GM23338 (cell line): ENCODE results near the gene RAPGEF5. TPM values are rescaled to one million over a fixed set of nuclear protein-coding genes. Genes with fewer than 3 reads are reported as not detected.
A peak's percentile ranks its signal among the peaks of the same experiment; 100 is the strongest.

Experiments used
- ATAC-seq: fragments of 200-7000 bp; cut with Tn5 transposase; 3 replicates; pipeline ENCODE4 v1.9.1; 2020
- DNase-seq: peaks from one replicate; pipeline ENCODE4 v3.0.0-alpha.2; 2015; ENCODE audit warnings: low spot score
- H2AFZ ChIP-seq: fragments of 200-600 bp; sonication (generic); 2 replicates; pipeline ENCODE4 v1.8.0; 2016; ENCODE audit warnings: antibody characterized with exemption, mild to moderate bottlenecking, moderate library complexity
- H3F3A ChIP-seq: fragments of 200-600 bp; sonication (generic); replicated peaks from 2 replicates; pipeline ENCODE4 v1.8.0; 2017; ENCODE audit warnings: antibody characterized with exemption, mixed run types, low read depth
- H3K27ac ChIP-seq: fragments of 200-600 bp; sonication (generic); 2 replicates; pipeline ENCODE4 v1.6.1; 2016; ENCODE audit warnings: low read depth
- H3K27me3 ChIP-seq: fragments of 200-600 bp; sonication (generic); 2 replicates; pipeline ENCODE4 v1.8.0; 2016; ENCODE audit warnings: mild to moderate bottlenecking, mixed run types, moderate library complexity; ENCODE audit not compliant: insufficient read depth
- H3K36me3 ChIP-seq: fragments of 200-600 bp; sonication (generic); 2 replicates; pipeline ENCODE4 v1.8.0; 2016; ENCODE audit warnings: mild to moderate bottlenecking; ENCODE audit not compliant: insufficient read depth
- H3K4me1 ChIP-seq: fragments of 200-600 bp; sonication (generic); 2 replicates; pipeline ENCODE4 v1.8.0; 2016; ENCODE audit warnings: mild to moderate bottlenecking, moderate library complexity; ENCODE audit not compliant: insufficient read depth
- H3K4me2 ChIP-seq: fragments of 200-600 bp; sonication (generic); 2 replicates; pipeline ENCODE4 v1.7.1; 2017; ENCODE audit warnings: mixed run types
- H3K4me3 ChIP-seq: fragments of 200-600 bp; sonication (generic); 2 replicates; pipeline ENCODE4 v1.6.1; 2016; ENCODE audit warnings: mixed run types
- H3K79me2 ChIP-seq: fragments of 200-600 bp; sonication (generic); replicated peaks from 2 replicates; pipeline ENCODE4 v1.8.0; 2017; ENCODE audit warnings: mild to moderate bottlenecking; ENCODE audit not compliant: insufficient read depth
- H3K9me2 ChIP-seq: fragments of 200-600 bp; sonication (generic); 2 replicates; pipeline ENCODE4 v1.8.0; 2017; ENCODE audit not compliant: insufficient read depth
- H4K20me1 ChIP-seq: fragments of 200-600 bp; sonication (generic); replicated peaks from 2 replicates; pipeline ENCODE4 v1.8.0; 2017; ENCODE audit warnings: mild to moderate bottlenecking; ENCODE audit not compliant: insufficient read depth
- H3K27ac Mint-ChIP-seq: 2 replicates; pipeline ENCODE4 v1.8.0; 2020; ENCODE audit warnings: inconsistent platforms, mild to moderate bottlenecking, moderate library complexity, mixed read lengths
- H3K27me3 Mint-ChIP-seq: 3 replicates; pipeline ENCODE4 v1.8.0; 2022; ENCODE audit warnings: low read depth, mild to moderate bottlenecking, moderate library complexity, mixed read lengths, inconsistent platforms; ENCODE audit not compliant: insufficient read depth, poor library complexity
- H3K36me3 Mint-ChIP-seq: 3 replicates; pipeline ENCODE4 v1.8.0; 2021; ENCODE audit warnings: low read depth, mild to moderate bottlenecking, inconsistent platforms, moderate library complexity, mixed read lengths
- H3K4me1 Mint-ChIP-seq: 3 replicates; pipeline ENCODE4 v1.8.0; 2020; ENCODE audit warnings: mild to moderate bottlenecking, inconsistent platforms, mixed read lengths
- H3K4me3 Mint-ChIP-seq: 3 replicates; pipeline ENCODE4 v1.8.0; 2021; ENCODE audit warnings: moderate library complexity, mild to moderate bottlenecking, inconsistent platforms, mixed read lengths
- H3K9me3 Mint-ChIP-seq: 3 replicates; pipeline ENCODE4 v1.8.0; 2020; ENCODE audit warnings: moderate library complexity, mild to moderate bottlenecking, inconsistent platforms, mixed read lengths
- CREB1 ChIP-seq: fragments of 250-450 bp; sonication (Bioruptor Pico); IDR thresholded peaks from 2 replicates; pipeline ENCODE4 v1.5.0; 2020; ENCODE audit warnings: low read depth, mild to moderate bottlenecking, moderate library complexity
- CTCF ChIP-seq, 2 experiments: fragments of 200-600 bp in 1 of 2; sonication (generic) in 1 of 2; conservative IDR thresholded peaks; 2 replicates each; pipeline versions ENCODE4 v1.5.1 to v1.6.1; 2016 to 2017; ENCODE audit warnings: antibody characterized with exemption in 2 of 2, low read depth in 2 of 2, mild to moderate bottlenecking in 2 of 2, moderate library complexity in 1 of 2
- EZH2 ChIP-seq: fragments of 200-600 bp; sonication (generic); IDR thresholded peaks from one replicate; pipeline ENCODE4 v1.8.0; 2017; ENCODE audit warnings: antibody characterized with exemption, mild to moderate bottlenecking, low read depth; ENCODE audit not compliant: unreplicated experiment
- EZH2phosphoT487 ChIP-seq: fragments of 200-600 bp; sonication (generic); IDR thresholded peaks from one replicate; pipeline ENCODE4 v1.8.1; 2018; ENCODE audit warnings: antibody characterized with exemption; ENCODE audit not compliant: unreplicated experiment
- JUNB ChIP-seq: IDR thresholded peaks from one replicate; pipeline ENCODE4 v1.6.1; 2016; ENCODE audit warnings: antibody characterized with exemption; ENCODE audit not compliant: unreplicated experiment
- NANOG ChIP-seq: IDR thresholded peaks from 2 replicates; pipeline ENCODE4 v1.6.1; 2016; ENCODE audit warnings: antibody characterized with exemption, borderline replicate concordance
- POLR2AphosphoS5 ChIP-seq: IDR thresholded peaks from 2 replicates; pipeline ENCODE4 v1.6.1; 2016; ENCODE audit warnings: antibody characterized with exemption, low read depth
- REST ChIP-seq: IDR thresholded peaks from one replicate; pipeline ENCODE4 v1.6.1; 2018; ENCODE audit warnings: antibody characterized with exemption; ENCODE audit not compliant: unreplicated experiment
- STAT1 ChIP-seq: IDR thresholded peaks from one replicate; pipeline ENCODE4 v1.6.1; 2016; ENCODE audit warnings: antibody characterized with exemption; ENCODE audit not compliant: unreplicated experiment
- ZNF114 ChIP-seq: fragments of 250-450 bp; sonication (Bioruptor Pico); IDR thresholded peaks from 2 replicates; pipeline ENCODE4 v1.5.0; 2020; ENCODE audit warnings: mild to moderate bottlenecking, moderate library complexity
- ZNF331 ChIP-seq: fragments of 250-450 bp; sonication (Bioruptor Pico); IDR thresholded peaks from 2 replicates; pipeline ENCODE4 v1.5.0; 2020; ENCODE audit warnings: low read depth, mild to moderate bottlenecking, moderate library complexity
- polyA plus RNA-seq: library from polyadenylated mRNA; unstranded; fragments of >200 nt; fragmentation: Nextera tagmentation; extraction: Ambion mirVana; gene quantifications from 2 replicates; pipeline ENCODE4 v1.2.1, GENCODE V29; 2016
- total RNA-seq: library from RNA; depleted of rRNA; stranded (reverse); fragments of >200 nt; shearing (Covaris generic); gene quantifications from 2 replicates; pipeline ENCODE4 v1.2.3, GENCODE V29; 2014

The RAPGEF5 gene
- total and polyA plus RNA-seq, 2 experiments from 2014 or later, result 6.3 to 13.1 TPM

- H3K9me2 ChIP-seq, result no peaks in the 10 kb centered on the region
- DNase-seq (no peak), ATAC-seq (no peak)
- H3K4me3 ChIP-seq, result no peak overlapping the region
- no peaks in the 10 kb centered on the region for H3K36me3 ChIP-seq
- Mint-ChIP-seq H3K36me3 (no peaks in the 10 kb centered on the region), H3K9me3 (no peaks in the 10 kb centered on the region), H3K4me3 (no peak overlapping the region), H3K27me3 (no peaks in the 10 kb centered on the region), H3K27ac (no peak overlapping the region), H3K4me1 (peaks cover 41% of the 10 kb centered on the region)
- no peak overlapping the region for H3K4me2 ChIP-seq
- H2AFZ ChIP-seq, result no peak overlapping the region
- no peaks in the 10 kb centered on the region for H3F3A ChIP-seq
- no peaks in the 10 kb centered on the region for H4K20me1 ChIP-seq
- peaks cover 45% of the 10 kb centered on the region for H3K79me2 ChIP-seq
- H3K27me3 ChIP-seq, result no peaks in the 10 kb centered on the region
- no peak overlapping the region for H3K27ac ChIP-seq
- no peak for TF ChIP-seq EZH2phosphoT487
- H3K4me1 ChIP-seq, result peaks cover 20% of the 10 kb centered on the region
Measured at GRCh38 chr7:22323714-22324113, 33.2 kb downstream of the RAPGEF5 start.

- H3K36me3 ChIP-seq, result no peaks in the 10 kb centered on the region
- Mint-ChIP-seq H3K4me1 (peaks cover 32% of the 10 kb centered on the region), H3K4me3 (no peak overlapping the region), H3K9me3 (no peaks in the 10 kb centered on the region; the same call in 2 of the 3 replicates), H3K27me3 (no peaks in the 10 kb centered on the region), H3K27ac (no peak overlapping the region; the same call in 1 of the 2 replicates), H3K36me3 (peaks cover 3% of the 10 kb centered on the region; the same call in 2 of the 3 replicates)
- no peak overlapping the region for H2AFZ ChIP-seq
- ATAC-seq, result no peak
- peaks cover 18% of the 10 kb centered on the region for H3K4me1 ChIP-seq
- H3K9me2 ChIP-seq, result no peaks in the 10 kb centered on the region
- DNase-seq, result no peak
- no peaks in the 10 kb centered on the region for H3F3A ChIP-seq
- H3K79me2 ChIP-seq, result peaks cover 24% of the 10 kb centered on the region
- TF ChIP-seq CREB1 (CRISPR knock-in tag), result no peak
- no peak for TF ChIP-seq REST
- no peak for TF ChIP-seq POLR2AphosphoS5
- TF ChIP-seq JUNB, result no peak
- no peak for TF ChIP-seq CTCF (conservative IDR thresholded peaks at IDR 0.05; ENCODE audit: low read depth in 2 of 2)
- no peak for TF ChIP-seq NANOG
- TF ChIP-seq EZH2, result no peak
- no peak for TF ChIP-seq STAT1
- no peak for TF ChIP-seq ZNF114 (CRISPR knock-in tag)
- no peak for TF ChIP-seq EZH2phosphoT487
- TF ChIP-seq ZNF331 (CRISPR knock-in tag), result no peak
- H3K4me2 ChIP-seq, result no peak overlapping the region; the same call in 1 of the 2 replicates
- H3K27me3 ChIP-seq, result no peaks in the 10 kb centered on the region
- H4K20me1 ChIP-seq, result no peaks in the 10 kb centered on the region
- H3K27ac ChIP-seq, result peak overlapping the region; percentile 35; the same call in 1 of the 2 replicates
- H3K4me3 ChIP-seq, result no peak overlapping the region
Measured at GRCh38 chr7:22320416-22320815, 36.5 kb downstream of the RAPGEF5 start.
